ENCODE results near the gene GNL1. TPM values are rescaled to one million over a fixed set of nuclear protein-coding genes. Genes with fewer than 3 reads are reported as not detected.
"Not testable (repeated sequence)": the region's sequence is repeated elsewhere in the genome, so short reads cannot be mapped to it uniquely, and the experiment has no call there.

Gene GNL1
- total and polyA plus RNA-seq, 2 experiments from 2014 or later, result 16.1 to 33.9 TPM

- H3K9me3 ChIP-seq (ENCODE audit: low read depth); H3K4me3 ChIP-seq; H3K27me3 ChIP-seq; DNase-seq (ENCODE audit: low read depth in 1 of 2, low spot score in 1 of 2); H3K36me3 ChIP-seq; H3K27ac ChIP-seq; H3K4me1 ChIP-seq (ENCODE audit: low read depth): not testable (repeated sequence)
Measured at GRCh38 chr6:30521082-30521481, 35.2 kb downstream of the GNL1 start.

GRCh38 chr6:30520522-30520921, 35.8 kb downstream of the GNL1 start:
- Histone ChIP-seq H3K36me3 (no peaks in the 10 kb centered on the region), H3K9me3 (ENCODE audit: low read depth) (no peaks in the 10 kb centered on the region), H3K4me3 (no peak overlapping the region), H3K27me3 (no peaks in the 10 kb centered on the region), H3K4me1 (ENCODE audit: low read depth) (no peaks in the 10 kb centered on the region), H3K27ac (no peak overlapping the region)
- no peak for TF ChIP-seq CTCF (IDR thresholded peaks at IDR 0.05; ENCODE audit: low read depth, low read length)
- no peak for DNase-seq (ENCODE audit: low read depth in 1 of 2, low spot score in 1 of 2)

GRCh38 chr6:30518505-30519145, 37.7 kb downstream of the GNL1 start:
- not testable (repeated sequence) for H3K27ac ChIP-seq; H3K4me1 ChIP-seq (ENCODE audit: low read depth); H3K27me3 ChIP-seq; H3K4me3 ChIP-seq; H3K36me3 ChIP-seq; DNase-seq (ENCODE audit: low read depth in 1 of 2, low spot score in 1 of 2); H3K9me3 ChIP-seq (ENCODE audit: low read depth)

GRCh38 chr6:30517767-30518504, 38.4 kb downstream of the GNL1 start:
- H3K27ac ChIP-seq; H3K4me1 ChIP-seq (ENCODE audit: low read depth); H3K4me3 ChIP-seq; H3K9me3 ChIP-seq (ENCODE audit: low read depth); H3K36me3 ChIP-seq; H3K27me3 ChIP-seq; DNase-seq (ENCODE audit: low read depth in 1 of 2, low spot score in 1 of 2): not testable (repeated sequence)

GRCh38 chr6:30516754-30517076, 39.6 kb downstream of the GNL1 start:
- H3K36me3 ChIP-seq; DNase-seq (ENCODE audit: low read depth in 1 of 2, low spot score in 1 of 2); H3K9me3 ChIP-seq (ENCODE audit: low read depth); H3K27ac ChIP-seq; H3K4me1 ChIP-seq (ENCODE audit: low read depth); H3K27me3 ChIP-seq: not testable (repeated sequence)
- H3K4me3 ChIP-seq, result peak overlapping the region; percentile 38

- Histone ChIP-seq H3K27ac (no peak overlapping the region), H3K9me3 (ENCODE audit: low read depth) (no peaks in the 10 kb centered on the region), H3K27me3 (no peaks in the 10 kb centered on the region), H3K36me3 (no peaks in the 10 kb centered on the region), H3K4me3 (peak overlapping the region; percentile 38), H3K4me1 (ENCODE audit: low read depth) (no peaks in the 10 kb centered on the region)
- no peak for TF ChIP-seq CTCF (IDR thresholded peaks at IDR 0.05; ENCODE audit: low read depth, low read length)
- peak; percentile 73 to 99 for DNase-seq (ENCODE audit: low read depth in 1 of 2, low spot score in 1 of 2)
Measured at GRCh38 chr6:30515944-30516753, 40.1 kb downstream of the GNL1 start.

GRCh38 chr6:30515106-30515505, 41.2 kb downstream of the GNL1 start:
- no peak overlapping the region for H3K27ac ChIP-seq
- H3K4me3 ChIP-seq, result no peak overlapping the region
- H3K4me1 ChIP-seq (ENCODE audit: low read depth), result no peaks in the 10 kb centered on the region
- no peak for TF ChIP-seq CTCF (IDR thresholded peaks at IDR 0.05; ENCODE audit: low read depth, low read length)
- no peaks in the 10 kb centered on the region for H3K36me3 ChIP-seq
- H3K9me3 ChIP-seq (ENCODE audit: low read depth), result no peaks in the 10 kb centered on the region
- no peaks in the 10 kb centered on the region for H3K27me3 ChIP-seq
- no peak for DNase-seq (ENCODE audit: low read depth in 1 of 2, low spot score in 1 of 2)
